ENCODE measurements around the gene TMEM131. TPM values are rescaled to one million over a fixed set of nuclear protein-coding genes. Genes with fewer than 3 reads are reported as not detected.

Gene TMEM131
- total and polyA plus RNA-seq, 5 donors = 11.5 to 32.7 (median 28.8) TPM

DNA sequence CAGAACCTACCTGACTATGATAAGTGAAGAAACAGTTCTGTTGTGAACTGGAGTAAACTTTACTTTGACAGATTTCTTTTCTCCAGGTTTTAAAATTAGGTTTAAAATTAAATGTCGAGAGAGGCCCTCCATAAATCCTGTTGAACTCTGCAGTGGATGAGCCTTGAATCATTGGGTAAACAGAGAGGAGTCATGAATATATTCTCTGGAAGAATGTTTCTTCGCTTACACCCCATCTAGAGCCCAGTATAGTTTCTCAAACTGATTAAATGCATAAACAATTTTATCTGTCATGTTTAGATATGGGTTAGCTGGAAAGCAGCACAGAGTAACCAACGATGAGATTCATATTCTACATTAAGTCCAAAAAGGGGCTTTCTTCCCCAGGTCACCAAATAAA is 198.4 kb downstream of the TMEM131 start:
- WGBS = 84% methylated on average over 3 of the region's 3 CpGs

DNA sequence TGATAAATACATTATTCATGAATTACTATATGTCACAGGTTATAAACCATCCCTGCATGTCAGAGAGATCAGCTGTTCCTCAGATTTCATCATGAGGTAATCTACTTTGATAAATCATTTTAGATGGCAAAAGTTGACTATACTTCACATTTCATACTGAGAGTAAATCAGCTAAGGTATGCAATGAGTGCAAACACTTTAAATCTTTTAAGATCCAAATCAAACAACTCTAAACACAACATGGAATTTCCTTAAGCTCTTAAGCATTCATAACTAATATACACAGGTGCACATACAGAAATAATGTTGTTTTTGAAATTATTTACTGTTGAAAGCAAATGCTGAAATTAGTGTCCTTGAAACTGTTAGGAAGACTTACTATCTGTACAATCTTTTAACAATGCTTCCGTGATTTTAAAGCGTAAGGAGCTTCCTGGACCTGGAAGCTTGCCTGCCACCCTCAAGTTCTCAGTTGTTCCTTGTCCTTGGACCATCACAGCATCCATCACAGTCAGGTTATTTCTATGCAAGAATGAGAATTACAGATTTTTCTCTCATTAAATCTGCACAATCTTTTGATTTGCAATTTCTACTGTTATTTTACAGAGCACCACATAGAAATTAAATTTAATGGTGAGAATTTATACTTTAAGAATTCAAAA is 199.2 kb downstream of the TMEM131 start:
- H3K27ac ChIP-seq (ENCODE audit: low read length) = no peak overlapping the region
- DNase-seq = no peak
- H3K4me1 ChIP-seq (ENCODE audit: control insufficient read depth, insufficient read depth, low read length) = no peaks in the 10 kb centered on the region
- intact Hi-C loops (cut with DNase I) = no loop called here
- H3K9me3 ChIP-seq (ENCODE audit: control insufficient read depth, low read length) = no peaks in the 10 kb centered on the region
- ATAC-seq = no peak
- 75% methylated on average over 2 of the region's 2 CpGs for WGBS
- H3K4me3 ChIP-seq (ENCODE audit: low read length) = no peak overlapping the region
- no peaks in the 10 kb centered on the region for H3K27me3 ChIP-seq (ENCODE audit: control insufficient read depth, insufficient read depth)

More for the DNA sequence above, 198.4 kb downstream of the TMEM131 start:
- Histone ChIP-seq H3K4me3 (ENCODE audit: low read length) (no peak overlapping the region), H3K4me1 (ENCODE audit: control insufficient read depth, insufficient read depth, low read length) (no peaks in the 10 kb centered on the region), H3K27me3 (ENCODE audit: control insufficient read depth, insufficient read depth) (no peaks in the 10 kb centered on the region), H3K9me3 (ENCODE audit: control insufficient read depth, low read length) (no peaks in the 10 kb centered on the region), H3K27ac (ENCODE audit: low read length) (no peak overlapping the region)
- DNase-seq = no peak
- intact Hi-C loops (cut with DNase I) = no loop called here
- no peak for ATAC-seq

DNA sequence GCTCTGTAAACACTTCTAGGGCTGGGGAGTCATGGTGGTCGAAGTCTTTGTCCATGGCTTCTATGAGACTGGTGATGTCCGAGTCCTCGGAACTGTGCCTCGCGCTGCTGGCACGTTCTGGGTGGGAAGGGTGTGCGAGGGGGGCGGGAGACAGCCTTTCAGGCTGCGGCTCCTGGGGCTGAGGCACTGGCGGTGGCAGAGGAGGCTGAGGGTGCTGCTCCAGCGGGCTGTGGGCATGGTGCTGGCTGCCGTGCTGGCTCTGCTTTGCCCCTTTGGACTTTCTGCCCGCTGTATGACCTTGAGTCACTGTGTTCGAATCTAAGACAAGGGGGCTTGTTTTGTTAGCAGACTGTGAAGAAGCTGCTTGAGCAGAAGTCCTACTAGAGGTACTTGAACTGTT is 203.3 kb downstream of the TMEM131 start:
- Histone ChIP-seq H3K27ac (ENCODE audit: low read length) (no peak overlapping the region), H3K4me1 (ENCODE audit: control insufficient read depth, insufficient read depth, low read length) (no peaks in the 10 kb centered on the region), H3K9me3 (ENCODE audit: control insufficient read depth, low read length) (no peaks in the 10 kb centered on the region), H3K4me3 (ENCODE audit: low read length) (no peak overlapping the region), H3K27me3 (ENCODE audit: control insufficient read depth, insufficient read depth) (no peaks in the 10 kb centered on the region)
- WGBS = 93% methylated on average over 14 of the region's 14 CpGs
- ATAC-seq (no peak), DNase-seq (no peak)
- intact Hi-C loops (cut with DNase I) = no loop called here

DNA sequence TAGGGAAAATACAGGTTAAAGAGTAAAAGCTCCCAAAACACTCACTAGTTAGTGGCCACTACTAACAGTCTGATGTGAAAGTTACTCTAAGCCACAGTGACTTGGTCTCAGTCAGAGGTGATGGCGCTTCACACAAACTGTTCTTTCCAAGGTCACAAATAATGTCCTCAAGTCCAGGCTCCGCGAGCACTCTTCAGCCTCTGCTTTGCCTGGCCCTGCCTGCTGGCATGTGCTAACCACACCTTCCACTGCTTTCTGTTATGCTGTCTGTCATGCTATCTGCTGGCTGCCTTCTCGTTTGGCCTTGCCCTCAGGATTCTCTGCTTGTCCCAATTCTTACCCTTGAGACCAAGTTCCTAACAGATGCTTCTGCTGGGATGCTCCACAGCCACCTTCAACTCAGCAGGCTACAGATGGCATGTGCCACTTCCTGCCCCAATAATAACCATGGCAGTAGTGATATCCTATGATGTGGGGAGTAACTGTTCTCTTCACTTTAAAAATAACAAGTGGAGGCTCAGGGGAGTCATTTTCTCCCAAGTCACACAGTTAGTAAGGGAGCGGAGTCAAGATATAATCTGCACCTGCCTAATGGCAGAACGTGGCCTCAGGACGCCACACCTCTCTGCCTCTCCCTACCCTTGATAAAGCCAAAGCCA is 206.6 kb downstream of the TMEM131 start:
- H3K27me3 ChIP-seq (ENCODE audit: control insufficient read depth, insufficient read depth) = no peaks in the 10 kb centered on the region
- no peak overlapping the region for H3K4me3 ChIP-seq (ENCODE audit: low read length)
- no peaks in the 10 kb centered on the region for H3K9me3 ChIP-seq (ENCODE audit: control insufficient read depth, low read length)
- WGBS = 83% methylated on average over 7 of the region's 7 CpGs
- H3K27ac ChIP-seq (ENCODE audit: low read length) = no peak overlapping the region
- DNase-seq (no peak), ATAC-seq (peak; percentile 29 to 41)
- intact Hi-C loops (cut with DNase I) = no loop called here
- H3K4me1 ChIP-seq (ENCODE audit: control insufficient read depth, insufficient read depth, low read length) = no peaks in the 10 kb centered on the region

DNA sequence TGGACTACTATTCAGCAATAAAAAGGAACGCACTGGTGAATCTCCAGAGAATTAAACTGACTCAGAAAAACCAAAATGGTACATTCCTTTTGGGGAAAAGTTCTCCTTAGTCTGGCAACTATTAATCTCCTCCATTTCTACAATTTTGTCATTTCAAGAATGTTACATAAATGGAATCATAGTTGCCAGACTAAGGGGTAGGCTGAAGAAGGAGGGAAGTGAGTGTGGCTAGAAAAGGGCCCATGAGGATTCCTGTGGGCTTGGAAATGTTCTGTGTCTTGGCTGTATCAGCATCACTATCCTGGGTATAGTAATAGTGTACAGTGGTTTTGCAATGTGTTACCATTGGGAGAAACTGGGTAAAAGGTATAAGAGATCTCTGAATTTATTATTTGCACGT is 209.9 kb downstream of the TMEM131 start:
- intact Hi-C loops (cut with DNase I) = no loop called here
- WGBS = 90% methylated on average over 2 of the region's 2 CpGs
- ATAC-seq = no peak
- no peaks in the 10 kb centered on the region for H3K27me3 ChIP-seq (ENCODE audit: control insufficient read depth, insufficient read depth)
- no peak for DNase-seq
- H3K4me3 ChIP-seq (ENCODE audit: low read length) = no peak overlapping the region
- peaks cover 3% of the 10 kb centered on the region for H3K4me1 ChIP-seq (ENCODE audit: control insufficient read depth, insufficient read depth, low read length)
- no peak overlapping the region for H3K27ac ChIP-seq (ENCODE audit: low read length)
- H3K9me3 ChIP-seq (ENCODE audit: control insufficient read depth, low read length) = no peaks in the 10 kb centered on the region

DNA sequence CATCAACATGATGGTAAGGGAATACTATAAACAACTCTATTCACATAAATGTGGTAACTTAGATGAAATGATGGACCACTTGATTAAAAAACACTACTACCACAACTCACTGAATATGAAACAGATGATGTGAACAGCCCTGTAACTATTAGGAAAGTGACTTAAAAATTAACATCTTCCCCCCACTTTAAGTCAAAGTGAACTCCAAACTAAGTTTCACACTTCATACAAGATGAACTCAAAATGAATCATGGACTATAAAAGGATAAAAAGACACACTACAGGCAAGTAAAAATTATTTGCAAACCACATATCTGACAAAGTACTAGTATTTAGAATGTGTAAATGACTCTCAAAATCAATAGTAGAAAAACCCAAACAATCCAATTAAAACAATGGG is 210.8 kb downstream of the TMEM131 start:
- intact Hi-C loops (cut with DNase I) = no loop called here

DNA sequence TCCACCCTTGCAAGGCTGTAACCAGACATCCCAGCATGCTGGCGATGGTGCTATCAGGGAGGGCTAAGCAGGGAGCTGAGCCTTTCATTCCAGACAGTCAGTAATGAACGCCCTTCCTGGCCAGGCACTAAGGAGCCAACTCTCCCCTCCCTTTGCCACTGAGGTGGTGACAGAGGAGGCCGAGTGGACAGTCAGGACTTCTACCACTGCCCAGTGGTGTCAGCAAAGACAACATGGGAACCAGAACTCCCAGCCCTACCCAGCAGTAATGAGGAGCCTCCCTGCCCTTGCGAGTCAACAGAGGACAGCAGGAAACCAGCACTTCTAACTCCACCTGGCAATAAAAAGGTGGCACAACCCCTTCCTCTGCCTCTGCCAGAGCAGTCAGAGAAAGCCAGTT is 213.8 kb downstream of the TMEM131 start:
- Histone ChIP-seq H3K27me3 (ENCODE audit: control insufficient read depth, insufficient read depth) (no peaks in the 10 kb centered on the region), H3K4me3 (ENCODE audit: low read length) (no peak overlapping the region), H3K27ac (ENCODE audit: low read length) (no peak overlapping the region), H3K9me3 (ENCODE audit: control insufficient read depth, low read length) (no peaks in the 10 kb centered on the region), H3K4me1 (ENCODE audit: control insufficient read depth, insufficient read depth, low read length) (peaks cover 3% of the 10 kb centered on the region)
- ATAC-seq (peak; percentile 74 to 82), DNase-seq (no peak)
- intact Hi-C loops (cut with DNase I) = no loop called here
- WGBS = 74% methylated on average over 4 of the region's 4 CpGs

More for the DNA sequence above, 210.8 kb downstream of the TMEM131 start:
- no peak overlapping the region for H3K4me3 ChIP-seq (ENCODE audit: low read length)
- H3K27ac ChIP-seq (ENCODE audit: low read length) = no peak overlapping the region
- no peaks in the 10 kb centered on the region for H3K9me3 ChIP-seq (ENCODE audit: control insufficient read depth, low read length)
- no peaks in the 10 kb centered on the region for H3K27me3 ChIP-seq (ENCODE audit: control insufficient read depth, insufficient read depth)
- peaks cover 3% of the 10 kb centered on the region for H3K4me1 ChIP-seq (ENCODE audit: control insufficient read depth, insufficient read depth, low read length)
- DNase-seq (no peak), ATAC-seq (no peak)

DNA sequence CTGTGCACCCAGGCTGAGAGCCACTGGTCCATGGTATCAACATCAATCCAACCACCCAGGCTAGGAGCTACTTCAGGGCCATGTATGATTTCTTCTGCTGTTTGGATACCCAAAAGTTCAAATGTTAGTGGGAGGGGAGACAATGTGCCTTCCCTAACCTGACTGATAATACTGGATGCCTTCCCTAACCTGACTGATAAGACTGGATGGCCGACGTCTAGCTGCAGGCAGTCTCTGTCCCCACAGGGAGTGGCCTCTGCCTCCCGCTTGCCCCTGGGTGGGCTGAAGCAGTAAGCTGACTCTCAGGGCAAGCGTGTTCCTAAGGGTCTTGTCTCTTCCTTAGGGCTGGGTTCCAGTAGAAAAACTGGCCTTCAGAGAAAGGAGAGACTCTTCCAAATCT is 216.6 kb downstream of the TMEM131 start:
- DNase-seq (no peak), ATAC-seq (no peak)
- Histone ChIP-seq H3K27me3 (ENCODE audit: control insufficient read depth, insufficient read depth) (no peaks in the 10 kb centered on the region), H3K9me3 (ENCODE audit: control insufficient read depth, low read length) (no peaks in the 10 kb centered on the region), H3K4me1 (ENCODE audit: control insufficient read depth, insufficient read depth, low read length) (peaks cover 3% of the 10 kb centered on the region), H3K27ac (ENCODE audit: low read length) (no peak overlapping the region), H3K4me3 (ENCODE audit: low read length) (no peak overlapping the region)
- intact Hi-C loops (cut with DNase I) = no loop called here
- 75% methylated on average over 4 of the region's 4 CpGs for WGBS

DNA sequence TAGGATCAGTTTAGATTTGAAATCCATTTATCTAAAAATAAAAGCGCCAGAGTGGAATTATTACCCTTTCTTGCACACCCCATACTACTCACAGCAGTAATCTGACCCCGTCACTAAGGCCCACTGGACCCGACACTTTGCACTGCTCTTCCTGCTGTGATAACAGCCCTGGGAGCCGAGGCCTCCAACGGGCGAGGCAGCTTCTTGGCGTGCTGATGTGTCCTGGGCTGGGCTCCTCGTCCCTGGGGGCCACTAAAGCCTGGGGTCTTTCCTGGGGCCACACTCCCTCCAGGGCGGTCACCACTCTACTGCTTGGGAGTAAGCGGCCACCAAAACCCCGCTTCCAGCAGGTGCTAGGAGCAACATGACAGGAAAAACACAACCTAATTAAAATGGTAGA is 220.7 kb downstream of the TMEM131 start:
- Histone ChIP-seq H3K27ac (ENCODE audit: low read length) (no peak overlapping the region), H3K4me1 (ENCODE audit: control insufficient read depth, insufficient read depth, low read length) (no peaks in the 10 kb centered on the region), H3K27me3 (ENCODE audit: control insufficient read depth, insufficient read depth) (no peaks in the 10 kb centered on the region), H3K9me3 (ENCODE audit: control insufficient read depth, low read length) (no peaks in the 10 kb centered on the region), H3K4me3 (ENCODE audit: low read length) (no peak overlapping the region)
- ATAC-seq (peak; percentile 27 to 73), DNase-seq (no peak)
- 65% methylated on average over 11 of the region's 11 CpGs for WGBS
- intact Hi-C loops (cut with DNase I) = no loop called here

DNA sequence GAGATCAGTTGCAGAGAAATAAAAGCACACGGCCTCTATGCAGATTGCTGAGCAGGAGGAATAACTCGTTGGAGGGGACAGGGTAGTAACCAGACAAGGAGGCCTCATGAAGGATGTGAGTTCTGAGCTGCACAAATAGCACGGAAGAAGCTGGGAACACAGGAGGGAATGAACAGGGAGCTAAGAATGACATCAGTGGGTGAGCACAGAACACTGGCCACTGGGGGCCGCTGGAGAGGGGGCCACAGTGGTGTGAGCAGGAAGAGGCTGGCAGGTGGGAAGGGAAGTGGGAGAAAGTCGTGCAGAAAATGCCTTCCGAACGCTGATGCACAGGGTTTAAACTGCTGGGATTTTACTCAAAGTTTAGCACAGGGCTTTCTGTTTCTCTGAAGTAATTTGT is 221.3 kb downstream of the TMEM131 start:
- Histone ChIP-seq H3K4me1 (ENCODE audit: control insufficient read depth, insufficient read depth, low read length) (no peaks in the 10 kb centered on the region), H3K27ac (ENCODE audit: low read length) (no peak overlapping the region), H3K27me3 (ENCODE audit: control insufficient read depth, insufficient read depth) (no peaks in the 10 kb centered on the region), H3K4me3 (ENCODE audit: low read length) (no peak overlapping the region), H3K9me3 (ENCODE audit: control insufficient read depth, low read length) (no peaks in the 10 kb centered on the region)
- no peak for DNase-seq
- WGBS = 43% methylated on average over 7 of the region's 7 CpGs
- intact Hi-C loops (cut with DNase I) = no loop called here
- ATAC-seq = peak; percentile 36 to 74

DNA sequence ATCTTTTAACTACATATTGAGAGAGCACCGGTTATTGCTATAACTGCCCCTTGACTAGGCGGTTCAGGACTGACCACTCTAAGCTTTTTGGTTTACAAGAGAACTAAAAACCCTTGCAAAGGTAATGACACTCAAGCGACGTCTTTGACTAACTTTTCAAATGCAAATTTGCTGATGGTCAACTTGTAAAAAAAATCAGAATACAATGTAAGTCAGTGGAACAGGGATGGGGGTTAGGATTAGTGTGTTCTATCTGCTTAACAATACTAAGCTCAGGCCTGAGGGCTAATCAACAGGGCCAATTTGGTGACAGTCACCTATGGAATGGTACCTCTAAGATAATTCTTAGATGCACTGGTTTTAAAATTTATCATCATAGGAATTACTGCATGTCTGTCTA is 225.3 kb downstream of the TMEM131 start:
- 69% methylated on average over 4 of the region's 4 CpGs for WGBS
- Histone ChIP-seq H3K9me3 (ENCODE audit: control insufficient read depth, low read length) (no peaks in the 10 kb centered on the region), H3K27ac (ENCODE audit: low read length) (no peak overlapping the region), H3K27me3 (ENCODE audit: control insufficient read depth, insufficient read depth) (no peaks in the 10 kb centered on the region), H3K4me3 (ENCODE audit: low read length) (no peak overlapping the region), H3K4me1 (ENCODE audit: control insufficient read depth, insufficient read depth, low read length) (peaks cover 6% of the 10 kb centered on the region)
- intact Hi-C loops (cut with DNase I) = no loop called here
- ATAC-seq (no peak), DNase-seq (no peak)
